HCT116 (cell line): ENCODE data around the gene IL32. TPM values are rescaled to one million over a fixed set of nuclear protein-coding genes. Genes with fewer than 3 reads are reported as not detected.

ENCODE experiments used
- ATAC-seq: fragments of 200-7000 bp; cut with Tn5 transposase; 2 replicates; pipeline ENCODE4 v1.9.1; 2020; ENCODE audit warnings: mild to moderate bottlenecking, moderate library complexity
- BruUV-seq: library from RNA; stranded (reverse); fragments of 400-500 nt; replicated peaks from 2 replicates; lab custom pipeline; 2021; lab: Mats Ljungman, UMichigan
- CTCF ChIA-PET: fragments of 300-600 bp; sonication (Branson Sonifier 250); formaldehyde crosslinking; loops from one replicate; lab custom pipeline; 2021; ENCODE audit warnings: antibody characterized with exemption; lab: Charles Lee
- POLR2A ChIA-PET: fragments of 300-600, 350-600 bp; sonication (Branson Sonifier 250); formaldehyde crosslinking; loops from one replicate; lab custom pipeline; 2021; ENCODE audit warnings: antibody characterized with exemption; lab: Charles Lee
- RAD21 ChIA-PET, 2 experiments: fragments of 300-600 bp; sonication (Branson Sonifier 250); formaldehyde crosslinking; loops; one replicate each; lab custom pipeline; 2023; ENCODE audit warnings: low total read pairs in 2 of 2; ENCODE audit not compliant: uncharacterized antibody in 2 of 2, unreplicated experiment in 2 of 2, low non-redundant PET in 1 of 2; lab: Charles Lee
- DNase-seq: peaks from one replicate; pipeline ENCODE4 v3.0.0-alpha.2; 2010; ENCODE audit warnings: low read depth, low spot score
- H2AFZ ChIP-seq: fragments of 200-600 bp; shearing (Covaris generic), sonication (generic); 2 replicates; pipeline ENCODE4 v1.6.1; 2017; ENCODE audit warnings: low read depth, mixed run types, mixed read lengths, antibody characterized with exemption, low read length; ENCODE audit not compliant: poor library complexity, severe bottlenecking
- H3K27ac ChIP-seq: 2 replicates; pipeline ENCODE4 v1.5.1; 2012; ENCODE audit warnings: low read depth, low read length
- H3K27me3 ChIP-seq: fragments of 200-600 bp; sonication (generic); 2 replicates; pipeline ENCODE4 v1.6.1; 2016; ENCODE audit warnings: mixed run types, low read length, mixed read lengths; ENCODE audit not compliant: insufficient read depth
- H3K36me3 ChIP-seq, 2 experiments: fragments of 200-500 bp in 1 of 2; fragments of 200-600 bp in 1 of 2; sonication (Bioruptor generic) in 1 of 2; sonication (generic) in 1 of 2; 2 replicates each; pipeline versions ENCODE4 v1.5.1 to v1.6.1; 2014 to 2016; ENCODE audit warnings: low read length in 2 of 2, inconsistent platforms in 1 of 2, mixed read lengths in 1 of 2, mixed run types in 1 of 2; ENCODE audit not compliant: insufficient read depth in 2 of 2, control insufficient read depth in 1 of 2
- H3K4me1 ChIP-seq, 2 experiments: fragments of 200-600 bp in 1 of 2; sonication (generic) in 1 of 2; 2 replicates each; pipeline versions ENCODE4 v1.5.1 to v1.6.1; 2012 to 2017; ENCODE audit warnings: low read length in 2 of 2, inconsistent platforms in 1 of 2, mild to moderate bottlenecking in 1 of 2, mixed read lengths in 1 of 2, mixed run types in 1 of 2, moderate library complexity in 1 of 2; ENCODE audit not compliant: insufficient read depth in 2 of 2, control insufficient read depth in 1 of 2
- H3K4me2 ChIP-seq: fragments of 200-600 bp; sonication (generic); 2 replicates; pipeline ENCODE4 v1.6.1; 2017; ENCODE audit warnings: mixed run types, low read length, mixed read lengths
- H3K4me3 ChIP-seq, 2 experiments: fragments of 200-600 bp in 1 of 2; sonication (generic) in 1 of 2; replicated peaks in 1 of 2; 2 replicates each; pipeline ENCODE4 v1.5.1; 2011 to 2016; ENCODE audit warnings: low read length in 2 of 2, control low read depth in 1 of 2, low read depth in 1 of 2, mild to moderate bottlenecking in 1 of 2, mixed read lengths in 1 of 2, mixed run types in 1 of 2
- H3K79me2 ChIP-seq: fragments of 200-600 bp; sonication (generic); 2 replicates; pipeline ENCODE4 v1.6.1; 2017; ENCODE audit warnings: mild to moderate bottlenecking, mixed run types, low read length, moderate library complexity, mixed read lengths; ENCODE audit not compliant: insufficient read depth
- H3K9ac ChIP-seq: fragments of 200-600 bp; sonication (generic); 2 replicates; pipeline ENCODE4 v1.6.1; 2016; ENCODE audit warnings: low read length, mixed read lengths
- H3K9me2 ChIP-seq: fragments of 200-600 bp; sonication (generic), shearing (Covaris generic); 2 replicates; pipeline ENCODE4 v1.6.1; 2017; ENCODE audit warnings: mixed run types, mild to moderate bottlenecking, moderate library complexity; ENCODE audit not compliant: insufficient read depth
- H3K9me3 ChIP-seq, 2 experiments: fragments of 200-500 bp in 1 of 2; fragments of 200-600 bp in 1 of 2; sonication (Bioruptor generic) in 1 of 2; sonication (generic) in 1 of 2; 2 replicates each; pipeline ENCODE4 v1.6.1; 2014 to 2017; ENCODE audit warnings: low read length in 2 of 2, mixed read lengths in 2 of 2, inconsistent platforms in 1 of 2, low read depth in 1 of 2, mild to moderate bottlenecking in 1 of 2, mixed run types in 1 of 2, moderate library complexity in 1 of 2; ENCODE audit not compliant: control insufficient read depth in 1 of 2, insufficient read depth in 1 of 2
- H4K20me1 ChIP-seq: fragments of 200-600 bp; sonication (generic), shearing (Covaris generic); 2 replicates; pipeline ENCODE4 v1.6.1; 2017; ENCODE audit warnings: mixed run types, mild to moderate bottlenecking, moderate library complexity; ENCODE audit not compliant: insufficient read depth
- EGR1 ChIP-seq: IDR thresholded peaks from 2 replicates; pipeline ENCODE4 v1.6.1; 2012; ENCODE audit warnings: low read depth
- ELF1 ChIP-seq: IDR thresholded peaks from 2 replicates; pipeline ENCODE4 v1.6.1; 2012; ENCODE audit warnings: low read depth, borderline replicate concordance
- EZH2phosphoT487 ChIP-seq: fragments of 200-600 bp; IDR thresholded peaks from 2 replicates; pipeline ENCODE4 v1.6.1; 2018; ENCODE audit warnings: antibody characterized with exemption, borderline replicate concordance
- FOSL1 ChIP-seq: IDR thresholded peaks from 2 replicates; pipeline ENCODE4 v1.6.1; 2012; ENCODE audit warnings: low read depth
- JUND ChIP-seq: IDR thresholded peaks from 2 replicates; pipeline ENCODE4 v1.6.1; 2012
- POLR2A ChIP-seq: IDR thresholded peaks from 2 replicates; pipeline ENCODE4 v1.7.0; 2011; ENCODE audit warnings: borderline replicate concordance; ENCODE audit not compliant: insufficient read depth, insufficient read length; ENCODE audit errors: extremely low read depth
- RAD21 ChIP-seq: IDR thresholded peaks from 2 replicates; pipeline ENCODE4 v1.6.1; 2012; ENCODE audit warnings: low read depth, mild to moderate bottlenecking
- SIN3A ChIP-seq: IDR thresholded peaks from 2 replicates; pipeline ENCODE4 v1.6.1; 2012; ENCODE audit warnings: low read depth
- SP1 ChIP-seq: IDR thresholded peaks from 2 replicates; pipeline ENCODE4 v1.6.1; 2012; ENCODE audit warnings: low read depth
- SRF ChIP-seq: IDR thresholded peaks from 2 replicates; pipeline ENCODE4 v1.6.1; 2012; ENCODE audit warnings: low read depth
- ZFX ChIP-seq: fragments of 450-650 bp; IDR thresholded peaks from 2 replicates; pipeline ENCODE4 v1.6.1; 2017
- ZNF274 ChIP-seq: fragments of 200-500 bp; sonication (Bioruptor generic); IDR thresholded peaks from 2 replicates; pipeline ENCODE4 v1.6.1; 2014; ENCODE audit warnings: mild to moderate bottlenecking, low read depth, low read length, inconsistent platforms
- intact Hi-C: fragments of 100-400 bp; cut with micrococcal nuclease; formaldehyde crosslinking; loops from 2 replicates; pipeline ENCODE4 v1.10.0; 2022
- total RNA-seq: library from RNA; stranded (reverse); gene quantifications from one replicate; pipeline ENCODE4 v1.2.1, GENCODE V29; 2021; ENCODE audit not compliant: unreplicated experiment
- TF ChIP-seq, protein P1 (sequence below): IDR thresholded peaks from 2 replicates; pipeline ENCODE4 v1.6.1; 2012; ENCODE audit warnings: low read depth

The IL32 gene
- total RNA-seq, 1 experiment from 2014 or later, result 13.7 TPM

DNA sequence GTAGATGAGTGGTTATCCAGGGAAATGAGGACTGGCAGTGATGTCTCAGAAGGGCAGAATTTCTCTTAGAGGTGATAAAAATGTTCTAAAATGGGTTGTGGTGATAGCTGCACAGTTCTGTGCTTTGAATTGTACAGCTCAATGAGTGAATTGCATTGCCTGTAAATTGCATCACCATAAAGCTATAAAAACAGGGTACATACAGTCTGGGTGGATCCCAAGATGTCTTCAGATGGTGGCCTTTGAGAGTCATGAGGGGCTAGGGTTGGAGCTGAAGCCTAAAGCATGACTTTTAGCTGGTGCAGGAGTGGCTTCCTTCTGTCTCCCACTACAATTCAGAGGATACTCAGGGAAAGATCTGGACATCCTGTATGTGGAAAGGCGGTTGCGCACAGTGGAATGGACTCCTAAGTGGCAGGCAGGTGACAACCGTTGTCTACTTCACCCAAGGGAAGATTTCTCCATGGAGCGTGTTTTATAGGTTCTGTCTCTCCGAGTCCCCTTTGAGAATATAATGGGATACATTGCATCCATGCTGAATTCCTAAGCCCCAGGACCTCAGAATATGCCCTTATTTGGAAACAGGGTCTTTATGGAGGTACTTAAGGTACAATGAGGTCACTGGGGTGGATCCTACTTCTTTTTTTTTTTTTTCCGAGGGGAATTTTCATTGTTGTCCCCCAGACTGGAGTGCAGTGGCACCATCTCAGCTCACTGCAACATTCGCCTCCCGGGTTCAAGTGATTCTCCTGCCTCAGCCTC, 1.6 kb upstream of the IL32 start:
- POLR2A ChIA-PET, result no interaction called here
- Histone ChIP-seq H3K4me1 (peaks cover 0 to 26% of the 10 kb centered on the region in 2 experiments; a peak in 2 of 4 replicates), H3K27ac (no peak overlapping the region), H3K36me3 (no peaks in the 10 kb centered on the region), H2AFZ (no peak overlapping the region), H3K27me3 (no peaks in the 10 kb centered on the region), H4K20me1 (no peaks in the 10 kb centered on the region), H3K9ac (no peak overlapping the region), H3K4me2 (no peak overlapping the region), H3K79me2 (no peaks in the 10 kb centered on the region), H3K9me3 (no peaks in the 10 kb centered on the region), H3K9me2 (no peaks in the 10 kb centered on the region), H3K4me3 (no peak overlapping the region)
- DNase-seq (no peak), ATAC-seq (no peak)
- TF ChIP-seq JUND, result no peak
- TF ChIP-seq SIN3A, result no peak
- TF ChIP-seq ZFX, result no peak
- no peak for TF ChIP-seq POLR2A
- TF ChIP-seq RAD21, result no peak
- no peak for TF ChIP-seq SP1
- no peak for TF ChIP-seq ZNF274
- no peak for TF ChIP-seq ELF1
- no peak for TF ChIP-seq EZH2phosphoT487
- TF ChIP-seq, protein P1, sequence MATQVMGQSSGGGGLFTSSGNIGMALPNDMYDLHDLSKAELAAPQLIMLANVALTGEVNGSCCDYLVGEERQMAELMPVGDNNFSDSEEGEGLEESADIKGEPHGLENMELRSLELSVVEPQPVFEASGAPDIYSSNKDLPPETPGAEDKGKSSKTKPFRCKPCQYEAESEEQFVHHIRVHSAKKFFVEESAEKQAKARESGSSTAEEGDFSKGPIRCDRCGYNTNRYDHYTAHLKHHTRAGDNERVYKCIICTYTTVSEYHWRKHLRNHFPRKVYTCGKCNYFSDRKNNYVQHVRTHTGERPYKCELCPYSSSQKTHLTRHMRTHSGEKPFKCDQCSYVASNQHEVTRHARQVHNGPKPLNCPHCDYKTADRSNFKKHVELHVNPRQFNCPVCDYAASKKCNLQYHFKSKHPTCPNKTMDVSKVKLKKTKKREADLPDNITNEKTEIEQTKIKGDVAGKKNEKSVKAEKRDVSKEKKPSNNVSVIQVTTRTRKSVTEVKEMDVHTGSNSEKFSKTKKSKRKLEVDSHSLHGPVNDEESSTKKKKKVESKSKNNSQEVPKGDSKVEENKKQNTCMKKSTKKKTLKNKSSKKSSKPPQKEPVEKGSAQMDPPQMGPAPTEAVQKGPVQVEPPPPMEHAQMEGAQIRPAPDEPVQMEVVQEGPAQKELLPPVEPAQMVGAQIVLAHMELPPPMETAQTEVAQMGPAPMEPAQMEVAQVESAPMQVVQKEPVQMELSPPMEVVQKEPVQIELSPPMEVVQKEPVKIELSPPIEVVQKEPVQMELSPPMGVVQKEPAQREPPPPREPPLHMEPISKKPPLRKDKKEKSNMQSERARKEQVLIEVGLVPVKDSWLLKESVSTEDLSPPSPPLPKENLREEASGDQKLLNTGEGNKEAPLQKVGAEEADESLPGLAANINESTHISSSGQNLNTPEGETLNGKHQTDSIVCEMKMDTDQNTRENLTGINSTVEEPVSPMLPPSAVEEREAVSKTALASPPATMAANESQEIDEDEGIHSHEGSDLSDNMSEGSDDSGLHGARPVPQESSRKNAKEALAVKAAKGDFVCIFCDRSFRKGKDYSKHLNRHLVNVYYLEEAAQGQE, result no peak
- TF ChIP-seq SRF, result no peak
- TF ChIP-seq EGR1, result no peak
- no peak for TF ChIP-seq FOSL1
- intact Hi-C loops, result no loop called here
- CTCF ChIA-PET, result interaction anchor here (0.9 kb wide), 1 partner anchor 66 kb away, joined by 3 read pairs; no protein-coding TSS in a partner anchor
- RAD21 ChIA-PET, result no interaction called here
- no TSS peak for BruUV-seq
